K562 (cell line): ENCODE measurements around the gene MBD3. TPM values are rescaled to one million over a fixed set of nuclear protein-coding genes. Genes with fewer than 3 reads are reported as not detected.

Experiments used
- ATAC-seq: fragments of 200-7000 bp; cut with Tn5 transposase; 3 replicates; pipeline ENCODE4 v1.9.1; 2020; ENCODE audit warnings: moderate library complexity
- BruUV-seq: library from RNA; stranded (reverse); fragments of 400-500 nt; replicated peaks from 2 replicates; lab custom pipeline; 2021; lab: Mats Ljungman, UMichigan
- CTCF ChIA-PET: fragments of 300-600 bp; formaldehyde crosslinking; extraction: SDS; loops from one replicate; lab custom pipeline; 2021; ENCODE audit warnings: low intra/inter-chr PET ratio; lab: Yijun Ruan, JAX
- POLR2A ChIA-PET: fragments of 300-600, 350-650 bp; sonication (Branson Sonifier 250); formaldehyde crosslinking; extraction: SDS; loops from one replicate; lab custom pipeline; 2021; ENCODE audit warnings: antibody characterized with exemption, inconsistent platforms; lab: Yijun Ruan, JAX
- DNase-seq, 4 experiments: peaks; one replicate each; pipeline versions ENCODE4 v3.0.0 to v3.0.0-alpha.2; 2011 to 2018; ENCODE audit warnings: low spot score in 3 of 4, mixed read lengths in 3 of 4; ENCODE audit errors: extremely low read depth in 1 of 4
- FAIRE-seq: peaks from 2 replicates; lab custom pipeline; 2011; peaks lifted over from hg19 to GRCh38; lab: Jason Lieb, UNC
- H2AFZ ChIP-seq: 2 replicates; pipeline ENCODE4 v1.6.0; 2011; ENCODE audit warnings: low read depth, low read length, control low read depth, inconsistent platforms
- H3K27ac ChIP-seq: fragments of 200-600 bp; 3 replicates; pipeline ENCODE4 v1.8.0; 2011; ENCODE audit warnings: low read depth, mild to moderate bottlenecking, control low read depth, inconsistent platforms, low read length, moderate library complexity, mixed read lengths; ENCODE audit errors: extremely low read depth
- H3K27me3 ChIP-seq, 2 experiments: fragments of 300-600 bp in 1 of 2; 2 replicates in 1 of 2; 3 replicates in 1 of 2; pipeline versions ENCODE4 v1.6.0 to v1.8.0; 2011; ENCODE audit warnings: inconsistent platforms in 2 of 2, low read length in 2 of 2, mild to moderate bottlenecking in 1 of 2, mixed read lengths in 1 of 2, moderate library complexity in 1 of 2; ENCODE audit not compliant: control insufficient read depth in 2 of 2, insufficient read depth in 2 of 2
- H3K36me3 ChIP-seq: fragments of 300-600 bp; 3 replicates; pipeline ENCODE4 v1.8.0; 2011; ENCODE audit warnings: mild to moderate bottlenecking, low read length, inconsistent platforms; ENCODE audit not compliant: control insufficient read depth, insufficient read depth
- H3K4me1 ChIP-seq, 2 experiments: fragments of 200-600 bp in 1 of 2; replicated peaks in 1 of 2; 2 replicates in 1 of 2; 3 replicates in 1 of 2; pipeline versions ENCODE4 v1.5.1 to v1.8.0; 2011; ENCODE audit warnings: inconsistent platforms in 2 of 2, low read length in 2 of 2, mild to moderate bottlenecking in 1 of 2, mixed read lengths in 1 of 2, moderate library complexity in 1 of 2; ENCODE audit not compliant: control insufficient read depth in 2 of 2, insufficient read depth in 2 of 2
- H3K4me2 ChIP-seq: 2 replicates; pipeline ENCODE4 v1.6.1; 2011; ENCODE audit warnings: low read length, control low read depth, inconsistent platforms, mixed read lengths; ENCODE audit not compliant: insufficient read depth
- H3K4me3 ChIP-seq: fragments of 200-600 bp; sonication (generic), shearing (Covaris generic); 2 replicates; pipeline ENCODE4 v1.5.1; 2016; ENCODE audit warnings: control low read depth, inconsistent platforms
- H3K79me2 ChIP-seq: fragments of 200-600 bp; 3 replicates; pipeline ENCODE4 v1.8.0; 2011; ENCODE audit warnings: low read length, inconsistent platforms; ENCODE audit not compliant: control insufficient read depth, insufficient read depth
- H3K9ac ChIP-seq, 2 experiments: 2 replicates each; pipeline versions ENCODE4 v1.6.0 to v1.6.1; 2011; ENCODE audit warnings: low read depth in 2 of 2, low read length in 2 of 2, control low read depth in 1 of 2, inconsistent platforms in 1 of 2, mild to moderate bottlenecking in 1 of 2, mixed read lengths in 1 of 2; ENCODE audit not compliant: insufficient read depth in 1 of 2
- H3K9me1 ChIP-seq: one replicate; pipeline ENCODE4 v1.6.0; 2011; ENCODE audit warnings: inconsistent platforms, mild to moderate bottlenecking, low read length, moderate library complexity; ENCODE audit not compliant: control insufficient read depth, insufficient read depth
- H3K9me3 ChIP-seq: replicated peaks from 2 replicates; pipeline ENCODE4 v1.5.1; 2011; ENCODE audit warnings: low read depth, low read length, inconsistent platforms; ENCODE audit not compliant: control insufficient read depth, insufficient read depth
- H4K20me1 ChIP-seq: replicated peaks from 2 replicates; pipeline ENCODE4 v1.6.1; 2011; ENCODE audit warnings: low read length, inconsistent platforms, mixed read lengths; ENCODE audit not compliant: control insufficient read depth, insufficient read depth
- CEBPB ChIP-seq: fragments of 450-650 bp; IDR thresholded peaks from 2 replicates; pipeline ENCODE4 v1.6.1; 2016; ENCODE audit warnings: missing genetic modification characterization, missing compliant biosample characterization
- NELFE ChIP-seq: IDR thresholded peaks from 2 replicates; pipeline ENCODE4 v1.6.1; 2011; ENCODE audit warnings: mild to moderate bottlenecking; ENCODE audit not compliant: insufficient read depth, insufficient read length
- ZC3H4 ChIP-seq: sonication (generic); formaldehyde crosslinking; IDR thresholded peaks from 2 replicates; pipeline ENCODE4 v1.9.0; 2021; ENCODE audit warnings: missing genetic modification reagents, borderline replicate concordance
- ZEB2 ChIP-seq: fragments of 450-650 bp; IDR thresholded peaks from 2 replicates; pipeline ENCODE4 v1.6.1; 2016
- WGBS: fragments of 100-300 bp; shearing (Covaris generic); methylation state at CpG from one replicate; pipeline ENCODE4 v1.1.6; 2016; ENCODE audit warnings: low coverage, mixed read lengths; ENCODE audit not compliant: insufficient coverage; ENCODE audit errors: missing lambda C conversion rate; 5-methylcytosine and 5-hydroxymethylcytosine counted together
- in situ Hi-C: fragments of 300-500 bp; cut with MboI; formaldehyde crosslinking; loops from 4 replicates; pipeline ENCODE4 v1.15.0; 2018; ENCODE audit warnings: inconsistent platforms, mixed read lengths
- intact Hi-C: fragments of 100-400 bp; cut with micrococcal nuclease; formaldehyde crosslinking; loops from 2 replicates; pipeline ENCODE4 v1.14.2; 2022
- polyA plus RNA-seq, 8 experiments: library from polyadenylated mRNA; depleted of rRNA in 4 of 8; stranded (reverse) in 5 of 8; unstranded in 3 of 8; fragments of >200 nt; fragmentation: Nextera tagmentation in 2 of 8; fragmentation: Illumina TruSeq in 1 of 8; extraction: Ambion mirVana in 2 of 8; extraction: Trizol in 1 of 8; gene quantifications; 2 replicates each; pipeline versions ENCODE4 v1.2.1 to v1.2.3, GENCODE V29; 2011 to 2014; ENCODE audit warnings: inconsistent platforms in 1 of 8, missing spikeins in 1 of 8
- total RNA-seq, 7 experiments: library from RNA; depleted of rRNA in 6 of 7; stranded (reverse); fragments of >200 nt in 6 of 7; fragmentation: Illumina TruSeq in 2 of 7; extraction: Trizol in 2 of 7; gene quantifications; 2 replicates each; pipeline versions ENCODE4 v1.2.1 to v1.2.3, GENCODE V29; 2011 to 2021; ENCODE audit warnings: low replicate concordance in 1 of 7
- TF ChIP-seq, protein P1 (sequence below): sonication (generic); formaldehyde crosslinking; IDR thresholded peaks from 2 replicates; pipeline ENCODE4 v1.8.1; 2023; ENCODE audit warnings: mild to moderate bottlenecking, missing genetic modification reagents

MBD3 gene
- total and polyA plus RNA-seq, 9 of the 15 experiments (the other 6 are each of a cell fraction or from before 2014, with no cell fraction given) = 0.24 to 137 (median 30.9) TPM

DNA sequence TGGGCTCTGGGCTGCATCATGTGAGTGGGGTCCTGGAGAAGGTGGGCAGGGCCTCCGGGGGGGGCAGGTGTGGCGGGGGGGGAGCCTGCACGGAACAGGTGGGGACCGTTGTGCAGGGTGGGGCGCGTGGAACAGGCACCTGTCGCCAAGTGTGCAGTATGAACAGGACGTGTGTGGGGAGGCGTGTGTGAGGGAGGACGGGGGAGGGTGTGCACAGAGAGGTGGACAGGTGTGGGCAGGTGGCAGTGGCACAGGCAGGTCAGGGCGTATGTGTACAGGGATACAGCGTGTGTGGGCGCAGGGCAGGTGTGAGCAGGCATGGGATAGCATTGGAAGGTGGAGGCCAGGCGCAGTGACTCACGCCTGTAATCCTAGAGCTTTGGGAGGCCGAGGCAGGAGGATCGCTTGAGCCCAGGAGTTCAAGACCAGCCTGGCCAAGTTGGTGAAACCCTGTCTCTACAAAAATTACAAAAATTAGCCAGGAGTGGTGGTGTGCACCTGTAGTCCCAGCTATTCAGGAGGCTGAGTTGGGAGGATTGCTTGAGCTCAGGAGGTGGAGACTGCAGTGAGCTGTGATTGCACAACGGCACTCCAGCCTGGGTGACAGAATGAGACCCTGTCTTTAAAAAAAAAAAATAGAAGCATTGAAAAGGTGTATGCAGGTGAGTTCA lies 65.6 kb downstream of the MBD3 start:
- no peaks in the 10 kb centered on the region for H3K79me2 ChIP-seq
- H3K9me3 ChIP-seq = no peaks in the 10 kb centered on the region
- no peak for ATAC-seq
- H3K27ac ChIP-seq = no peak overlapping the region
- H2AFZ ChIP-seq = no peak overlapping the region
- H4K20me1 ChIP-seq = peaks cover 11% of the 10 kb centered on the region
- no peak overlapping the region for H3K9ac ChIP-seq
- H3K4me3 ChIP-seq = no peak overlapping the region
- peaks cover 20 to 44% of the 10 kb centered on the region in 2 experiments; a peak in 4 of 5 replicates for H3K27me3 ChIP-seq
- FAIRE-seq = no peak
- in situ Hi-C loops = no loop called here
- 19% methylated on average over 11 of the region's 18 CpGs for WGBS
- TF ChIP-seq ZC3H4 (CRISPR knock-in tag) (no peak), CEBPB (tag) (peak; percentile 88)
- intact Hi-C loops = no loop called here
- H3K4me1 ChIP-seq = peaks cover 3 to 49% of the 10 kb centered on the region in 2 experiments; a peak in 3 of 5 replicates
- no TSS peak for BruUV-seq
- ChIA-PET POLR2A (interaction anchor here (0.7 kb wide), 1 partner anchor 64 kb away, joined by 3 read pairs; no protein-coding TSS in a partner anchor), CTCF (no interaction called here)
- DNase-seq = no peak
- no peaks in the 10 kb centered on the region for H3K36me3 ChIP-seq
- H3K9me1 ChIP-seq = no peaks in the 10 kb centered on the region
- H3K4me2 ChIP-seq = no peak overlapping the region

DNA sequence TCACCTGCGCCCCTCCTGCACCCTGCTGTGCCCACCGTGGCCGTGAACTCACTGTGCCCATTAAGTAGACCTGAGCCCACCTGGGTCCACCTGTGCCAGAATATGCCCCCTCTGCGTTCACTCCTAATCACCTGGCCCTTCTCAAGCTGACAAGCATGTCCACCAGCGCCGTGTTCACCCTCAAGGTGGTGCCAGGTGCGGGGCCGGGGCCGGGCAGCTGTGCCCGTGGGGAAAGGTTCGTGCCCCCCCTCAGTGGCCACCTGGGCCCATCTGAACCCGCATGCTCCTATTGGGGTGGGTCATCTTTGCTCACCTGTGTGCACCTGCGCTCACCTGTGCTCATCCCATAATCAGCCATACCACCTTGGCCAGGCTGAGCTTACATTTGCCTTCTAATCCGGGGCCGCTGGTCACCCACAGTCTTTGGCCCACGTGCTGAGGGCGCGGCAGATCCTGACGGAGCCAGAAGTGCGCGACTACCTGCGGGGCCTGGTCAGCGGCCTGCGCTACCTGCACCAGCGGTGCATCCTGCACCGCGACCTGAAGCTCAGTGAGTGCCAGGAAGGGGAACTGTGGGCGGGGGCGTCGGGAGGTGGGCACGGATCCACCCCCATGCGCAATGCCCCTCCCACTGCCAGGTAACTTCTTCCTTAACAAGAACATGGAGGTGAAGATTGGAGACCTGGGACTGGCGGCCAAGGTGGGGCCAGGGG lies 66.4 kb downstream of the MBD3 start:
- no peak overlapping the region for H3K27ac ChIP-seq
- 0 out of 2 replicates have a peak, but pooled peaks have one; percentile 62 for TF ChIP-seq ZEB2
- TF ChIP-seq, protein P1, sequence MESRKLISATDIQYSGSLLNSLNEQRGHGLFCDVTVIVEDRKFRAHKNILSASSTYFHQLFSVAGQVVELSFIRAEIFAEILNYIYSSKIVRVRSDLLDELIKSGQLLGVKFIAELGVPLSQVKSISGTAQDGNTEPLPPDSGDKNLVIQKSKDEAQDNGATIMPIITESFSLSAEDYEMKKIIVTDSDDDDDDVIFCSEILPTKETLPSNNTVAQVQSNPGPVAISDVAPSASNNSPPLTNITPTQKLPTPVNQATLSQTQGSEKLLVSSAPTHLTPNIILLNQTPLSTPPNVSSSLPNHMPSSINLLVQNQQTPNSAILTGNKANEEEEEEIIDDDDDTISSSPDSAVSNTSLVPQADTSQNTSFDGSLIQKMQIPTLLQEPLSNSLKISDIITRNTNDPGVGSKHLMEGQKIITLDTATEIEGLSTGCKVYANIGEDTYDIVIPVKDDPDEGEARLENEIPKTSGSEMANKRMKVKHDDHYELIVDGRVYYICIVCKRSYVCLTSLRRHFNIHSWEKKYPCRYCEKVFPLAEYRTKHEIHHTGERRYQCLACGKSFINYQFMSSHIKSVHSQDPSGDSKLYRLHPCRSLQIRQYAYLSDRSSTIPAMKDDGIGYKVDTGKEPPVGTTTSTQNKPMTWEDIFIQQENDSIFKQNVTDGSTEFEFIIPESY (CRISPR knock-in tag) = peak; percentile 65; the same call in 1 of the 2 replicates
- no peak for TF ChIP-seq NELFE
- CTCF ChIA-PET = no interaction called here
- H3K4me3 ChIP-seq = no peak overlapping the region
- H3K27me3 ChIP-seq = peaks cover 20 to 35% of the 10 kb centered on the region in 2 experiments; a peak in 4 of 5 replicates
- ATAC-seq = no peak
- H3K9ac ChIP-seq = no peak overlapping the region
- H2AFZ ChIP-seq = no peak overlapping the region
- H3K79me2 ChIP-seq = no peaks in the 10 kb centered on the region
- H3K36me3 ChIP-seq = no peaks in the 10 kb centered on the region
- intact Hi-C loops = no loop called here
- no peaks in the 10 kb centered on the region for H3K9me1 ChIP-seq
- no peak for DNase-seq
- in situ Hi-C loops = no loop called here
- 28% methylated on average over 32 of the region's 33 CpGs for WGBS
- H3K4me1 ChIP-seq = peaks cover 3 to 53% of the 10 kb centered on the region in 2 experiments; a peak in 3 of 5 replicates
- no TSS peak for BruUV-seq
- no peak for FAIRE-seq
- peaks cover 11% of the 10 kb centered on the region for H4K20me1 ChIP-seq
- no peaks in the 10 kb centered on the region for H3K9me3 ChIP-seq
- H3K4me2 ChIP-seq = no peak overlapping the region
- POLR2A ChIA-PET = no interaction called here
